ENCODE results near the gene NOP9.

NOP9 gene

GRCh38 chr14:24356208-24356607 lies 56.6 kb downstream of the NOP9 start:
- DNase-seq, result no peak
